CD4-positive, alpha-beta T cell treated with Interleukin-17A for 1 hour (primary cell): Measurements from ENCODE around the gene AGBL3.
"Not testable (repeated sequence)": the region's sequence is repeated elsewhere in the genome, so short reads cannot be mapped to it uniquely, and the experiment has no call there.

Experiments
- DNase-seq: peaks from one replicate; pipeline ENCODE4 v3.0.0-alpha.2; 2020

AGBL3 gene

DNA sequence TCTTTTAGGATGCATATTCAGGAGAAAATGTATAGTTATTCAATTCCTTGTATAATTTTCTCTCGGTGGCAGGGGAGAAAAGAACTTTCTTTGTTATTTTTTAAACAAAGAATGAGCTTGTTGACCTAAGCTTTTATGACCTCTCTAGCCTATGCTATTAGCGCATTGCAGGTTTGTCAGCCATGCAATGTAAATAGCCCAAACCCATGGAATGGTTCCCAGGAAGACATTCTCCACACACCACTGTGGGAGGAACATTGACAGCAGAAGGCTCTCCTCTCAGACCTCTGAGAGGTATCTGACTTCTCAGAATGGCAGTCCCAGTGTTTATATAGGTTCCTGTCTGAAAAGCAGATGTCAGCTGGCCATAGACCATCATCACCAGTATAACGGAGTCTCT is 19.6 kb upstream of the AGBL3 start:
- no peak for DNase-seq

DNA sequence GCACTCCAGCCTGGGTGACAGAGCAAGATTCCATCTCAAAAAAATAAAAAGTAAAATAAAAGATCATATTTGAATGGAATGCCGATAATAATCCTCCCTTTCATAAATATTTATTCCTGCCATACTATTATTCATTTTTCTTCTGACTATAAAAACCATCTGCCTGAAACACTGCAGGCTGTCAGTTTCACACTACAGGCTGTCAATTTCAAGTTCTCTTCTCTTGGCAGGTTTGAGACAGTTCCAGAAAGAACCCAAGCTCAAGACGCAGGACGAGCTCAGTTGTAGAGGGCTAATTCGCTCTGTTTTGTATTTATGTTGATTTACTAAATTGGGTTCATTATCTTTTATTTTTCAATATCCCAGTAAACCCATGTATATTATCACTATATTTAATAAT is 18.2 kb upstream of the AGBL3 start:
- DNase-seq, result no peak

DNA sequence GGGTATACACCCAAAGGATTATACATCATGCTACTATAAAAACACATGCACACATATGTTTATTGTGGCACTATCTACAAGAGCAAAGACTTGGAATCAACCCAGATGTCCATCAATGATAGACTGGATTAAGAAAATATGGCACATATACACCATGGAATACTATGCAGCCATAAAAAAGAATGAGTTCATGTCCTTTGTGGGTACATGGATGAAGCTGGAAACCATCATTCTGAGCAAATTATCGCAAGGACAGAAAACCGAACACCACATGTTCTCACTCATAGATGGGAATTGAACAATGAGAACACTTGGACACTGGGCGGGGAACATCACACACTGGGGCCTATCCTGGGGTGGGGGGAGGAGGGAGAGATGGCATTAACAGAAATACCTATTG is 4.7 kb upstream of the AGBL3 start:
- DNase-seq, result not testable (repeated sequence)

DNA sequence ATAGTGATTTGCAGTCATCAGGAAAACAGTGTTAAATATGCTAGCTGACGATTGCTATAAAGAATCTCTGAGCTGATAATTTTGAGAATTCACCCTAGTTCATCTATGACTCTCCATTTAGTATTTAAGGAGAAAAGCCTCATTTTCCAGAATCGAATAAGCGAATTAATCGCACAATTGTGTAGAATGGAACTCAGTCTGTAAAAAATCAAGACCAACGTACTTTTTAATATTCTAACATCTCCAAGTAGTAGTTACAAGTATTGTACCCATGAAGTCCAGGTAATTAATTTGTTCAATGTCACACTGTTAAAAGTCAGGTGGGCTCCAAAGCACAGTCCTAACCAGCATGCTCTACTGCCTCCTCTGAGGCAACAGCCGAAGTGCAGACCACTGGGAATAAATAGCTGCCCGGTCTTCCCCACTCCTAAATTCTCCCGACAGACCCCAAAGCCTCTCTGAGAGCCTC is 380 bp upstream of the AGBL3 start:
- DNase-seq, result no peak

DNA sequence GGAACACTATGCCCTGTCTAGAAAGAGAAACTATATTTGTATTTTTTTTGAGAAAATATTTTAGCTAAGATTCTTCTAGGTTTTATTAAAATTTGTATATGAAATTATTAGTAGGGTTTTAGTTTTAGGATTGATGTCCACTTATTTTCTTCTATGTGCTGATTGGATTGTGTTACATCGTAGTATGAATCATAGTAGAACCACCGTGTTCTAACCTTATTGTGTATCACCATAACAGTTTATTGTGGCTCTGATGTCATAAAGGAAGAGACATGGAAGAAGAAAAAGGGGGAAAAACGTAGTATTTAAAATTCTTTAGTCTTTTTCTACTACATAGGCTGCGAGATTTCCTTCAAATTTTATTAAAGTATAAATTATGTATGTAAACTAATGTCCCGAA is 1.9 kb downstream of the AGBL3 start:
- DNase-seq, result no peak

DNA sequence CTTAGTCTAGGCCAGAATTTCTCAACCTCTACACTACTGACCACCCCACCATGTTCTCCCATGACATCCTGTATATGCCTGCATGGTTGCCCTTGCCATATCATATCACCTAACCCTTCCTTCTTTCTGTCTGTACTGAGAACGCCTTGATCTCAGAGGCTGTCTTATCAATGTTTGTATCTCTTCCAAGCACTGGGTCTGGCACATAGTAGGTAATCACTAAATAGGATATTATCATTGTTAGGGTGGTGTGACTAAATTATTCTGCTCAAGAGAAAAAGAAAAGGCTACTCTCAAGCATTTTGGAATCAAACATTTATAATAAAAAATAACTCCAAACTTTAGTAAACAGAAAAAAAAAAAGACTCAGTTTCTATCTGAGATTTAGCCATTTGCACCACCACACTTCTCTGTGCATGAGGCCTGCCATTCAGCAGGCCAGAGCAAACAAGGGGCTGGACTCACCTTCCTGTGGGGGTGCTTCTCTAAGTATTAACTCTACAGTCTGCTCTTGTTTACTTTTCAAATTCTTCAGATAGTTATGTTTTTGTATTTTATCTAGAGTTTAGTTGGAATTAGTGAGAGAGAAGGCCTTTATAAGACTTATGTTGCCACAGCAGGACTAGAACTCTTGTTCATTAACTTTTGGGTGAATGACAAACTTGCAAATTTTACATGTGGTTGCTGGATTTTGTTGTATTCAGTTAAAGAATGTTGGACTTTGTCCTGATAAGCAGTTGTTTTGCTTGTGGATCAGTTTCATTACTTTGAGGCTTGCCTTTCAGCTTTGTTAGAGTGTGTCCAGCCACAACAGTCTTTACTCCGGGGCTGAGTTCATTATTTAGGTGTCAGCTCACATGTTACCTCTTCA is 5.4 kb downstream of the AGBL3 start:
- DNase-seq, result no peak

DNA sequence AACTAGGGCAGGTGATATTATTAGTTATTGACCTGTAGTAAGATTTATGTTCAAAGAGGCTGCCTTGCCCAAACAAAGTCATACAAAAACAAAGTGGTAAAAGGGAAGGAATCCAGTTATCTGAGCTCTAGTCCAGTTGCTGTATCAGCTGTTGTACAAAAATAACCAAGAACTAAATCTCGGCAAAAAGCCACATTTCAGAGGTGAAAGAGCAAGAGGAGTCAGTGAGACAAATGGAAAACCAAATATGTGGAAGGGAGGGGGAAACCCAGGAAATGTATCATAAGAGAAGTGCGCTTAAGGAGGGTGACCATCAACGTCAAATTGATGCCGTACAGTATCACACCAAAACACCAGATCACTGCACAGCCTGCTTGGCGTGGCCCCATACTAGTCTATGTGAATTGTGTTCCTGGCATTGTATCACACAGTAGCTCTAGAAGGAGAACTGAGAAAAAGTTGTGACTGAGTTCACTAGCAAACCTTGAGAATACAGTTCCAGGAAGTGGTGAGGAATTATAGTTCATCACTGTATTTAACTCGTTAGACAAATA is 6.4 kb downstream of the AGBL3 start:
- peak; percentile 18 for DNase-seq

DNA sequence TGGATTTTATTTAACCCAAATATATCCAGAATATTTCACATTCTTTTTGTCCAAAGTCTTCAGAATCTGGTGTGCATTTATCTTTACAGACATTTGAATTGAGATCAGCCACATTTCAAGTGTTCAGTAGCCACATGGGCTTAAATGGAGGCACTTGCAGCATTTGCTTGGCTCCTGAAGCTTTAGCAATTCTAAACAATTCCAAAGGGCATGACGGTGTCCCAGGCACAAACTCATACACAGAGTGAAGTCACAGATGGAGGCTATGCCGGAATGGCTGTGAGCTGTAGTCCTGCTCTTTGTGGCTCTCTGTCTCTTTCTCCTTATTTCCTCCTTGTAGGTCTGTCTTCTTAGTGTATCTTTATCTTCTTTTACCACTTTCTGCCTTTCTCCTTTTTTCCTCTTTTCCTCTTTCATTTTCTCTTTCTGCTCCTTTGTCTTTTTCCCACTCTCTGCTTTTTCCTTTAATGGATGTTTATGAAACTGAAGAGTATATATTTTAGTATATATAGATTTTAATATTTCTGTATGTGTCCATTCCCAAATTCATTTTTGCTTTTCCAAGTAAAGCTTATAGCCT is 7.7 kb downstream of the AGBL3 start:
- DNase-seq, result no peak

DNA sequence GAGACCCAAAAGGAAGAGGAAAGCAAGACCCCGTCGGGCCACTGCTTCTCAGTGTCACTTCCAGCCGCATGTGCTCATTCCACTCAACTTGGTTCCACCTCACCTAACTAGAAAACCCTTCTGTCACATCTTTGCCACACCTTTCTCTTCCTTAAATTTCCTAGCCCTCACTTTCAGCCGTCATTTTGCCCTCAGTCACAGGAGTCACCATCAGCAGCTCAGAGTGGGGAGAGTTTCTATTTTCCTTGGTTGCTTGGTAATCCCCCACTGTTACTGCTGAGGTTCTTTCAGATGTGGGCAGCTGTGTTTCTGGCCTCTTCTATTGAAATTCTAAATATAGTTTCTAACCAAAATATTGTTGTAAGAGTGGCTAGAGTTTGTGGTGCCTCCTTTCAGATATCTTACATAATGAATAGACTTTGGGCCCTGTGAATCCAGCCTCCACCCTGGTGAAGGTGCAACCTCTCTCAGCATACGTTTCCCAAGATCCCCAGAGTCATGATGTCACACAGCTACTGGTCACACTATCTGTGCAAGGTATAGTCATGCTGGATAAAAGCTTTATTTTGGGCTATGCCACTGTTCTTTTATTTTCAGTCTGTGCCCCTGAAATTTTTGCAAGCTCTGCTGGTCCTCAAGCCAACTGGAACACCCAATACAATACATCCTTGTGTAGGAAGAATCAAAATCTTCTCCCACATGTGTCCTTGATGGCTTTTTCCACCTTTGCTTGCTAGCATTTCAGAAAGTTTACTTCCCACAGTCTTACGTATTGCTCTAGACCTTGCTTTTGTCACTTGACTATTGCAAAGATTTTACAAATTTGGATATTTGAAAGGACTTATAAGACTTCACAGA is 9.2 kb downstream of the AGBL3 start:
- DNase-seq, result peak; percentile 53

DNA sequence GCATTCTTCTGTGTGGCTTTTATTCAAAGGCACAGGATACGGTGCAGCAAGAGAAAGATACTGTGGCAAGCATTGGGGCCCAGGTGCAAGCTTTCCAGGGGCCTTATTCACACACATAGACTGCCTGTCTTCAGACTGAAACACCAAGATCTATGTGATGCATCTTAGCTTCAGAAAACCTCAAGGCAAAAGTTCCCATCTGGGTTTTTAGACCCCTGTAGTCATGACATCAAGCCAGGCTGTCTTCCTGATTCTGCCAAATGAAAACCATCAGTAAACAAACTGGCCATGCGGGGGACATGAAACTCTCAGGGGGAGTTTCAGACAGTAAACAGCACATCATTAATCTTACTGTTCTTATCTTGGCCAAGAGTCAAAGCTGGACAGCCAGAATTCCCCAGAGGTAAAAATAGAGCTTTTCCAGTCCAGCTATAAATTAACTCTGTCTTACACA is 9.8 kb downstream of the AGBL3 start:
- DNase-seq, result peak; percentile 22

DNA sequence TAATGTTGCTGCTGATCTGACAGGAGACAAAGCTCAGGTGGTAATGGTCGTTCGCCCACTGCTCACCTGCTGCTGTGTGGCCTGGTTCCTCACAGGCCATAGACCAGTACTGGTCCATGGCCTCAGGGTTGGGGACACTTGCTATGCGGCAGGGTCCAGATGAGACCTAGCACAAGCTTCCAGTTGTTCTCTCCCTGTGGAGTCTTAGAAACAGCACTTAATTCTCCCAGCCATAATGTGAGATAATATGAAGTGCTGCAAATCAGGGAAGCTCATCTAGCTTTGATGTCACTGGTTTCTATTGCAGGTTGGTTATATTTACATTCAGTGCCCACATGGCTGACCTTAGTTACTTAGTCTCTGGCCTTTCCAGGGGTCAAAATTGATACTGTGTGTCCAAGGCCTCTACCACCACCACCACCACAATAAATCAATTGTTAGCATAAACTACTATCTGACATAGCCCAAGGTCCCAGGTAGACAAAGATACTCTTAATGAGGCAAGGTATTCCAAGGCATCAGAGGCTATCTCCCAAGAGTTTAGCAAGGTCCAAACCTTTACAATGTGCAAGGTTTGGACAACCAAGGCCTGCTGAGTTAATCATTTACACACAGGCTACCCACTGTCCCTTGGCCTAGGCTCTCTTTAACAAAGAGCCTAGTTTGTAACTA is 11.0 kb downstream of the AGBL3 start:
- no peak for DNase-seq

DNA sequence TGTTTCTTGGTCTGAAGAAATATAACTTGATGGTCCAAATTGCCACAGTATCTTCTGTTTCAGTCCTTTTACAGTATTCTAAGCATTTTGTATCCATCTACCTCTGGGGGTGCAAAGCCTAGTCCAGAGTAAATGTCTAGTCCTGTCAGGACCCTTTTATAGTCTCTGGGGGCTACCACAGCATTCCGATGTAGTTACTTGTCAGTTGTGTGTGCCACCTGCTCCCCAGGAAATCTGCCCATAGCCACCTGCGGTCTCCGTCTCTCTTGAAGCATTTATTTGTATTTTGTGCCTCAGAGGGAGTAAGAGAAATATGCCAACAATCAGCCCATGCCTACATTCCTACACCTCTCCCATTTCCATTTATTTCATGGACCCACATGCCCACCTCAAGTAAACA is 12.8 kb downstream of the AGBL3 start:
- no peak for DNase-seq

DNA sequence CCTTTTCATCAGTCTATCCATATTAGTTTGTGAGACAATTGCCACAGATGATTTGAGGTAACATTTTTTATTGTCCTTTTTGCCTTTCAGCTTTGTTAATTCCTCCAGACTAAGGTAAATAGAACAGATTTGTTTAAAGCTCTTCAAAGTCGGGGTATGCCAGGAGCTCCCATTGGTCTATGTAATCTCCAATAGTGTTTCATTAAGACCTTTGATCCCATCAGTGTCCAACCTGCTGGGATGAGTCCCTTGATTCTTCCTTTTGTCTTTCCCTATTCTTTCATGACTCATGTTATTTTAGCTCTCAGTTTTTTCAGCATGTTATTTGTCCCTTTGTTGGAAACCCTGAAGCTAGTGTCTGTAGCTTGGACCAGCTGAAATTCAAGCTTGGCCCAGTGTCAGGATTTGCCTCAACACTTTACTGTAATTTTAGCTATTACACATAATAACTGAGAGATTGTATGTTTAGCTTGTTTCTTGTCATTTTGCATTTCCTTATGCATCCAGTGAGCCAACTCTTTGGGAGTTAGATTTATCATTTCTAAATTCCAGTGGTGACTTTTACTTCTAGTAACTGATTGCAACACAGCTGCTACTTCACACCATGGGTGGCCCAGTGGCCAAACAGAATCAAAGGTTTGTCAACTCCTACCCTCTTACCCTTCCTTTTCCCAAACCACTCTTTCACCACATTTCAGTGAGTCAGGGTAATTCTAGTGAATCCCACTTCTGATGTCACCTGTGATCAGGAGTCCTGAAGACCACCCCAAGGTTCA is 15.3 kb downstream of the AGBL3 start:
- DNase-seq, result no peak

DNA sequence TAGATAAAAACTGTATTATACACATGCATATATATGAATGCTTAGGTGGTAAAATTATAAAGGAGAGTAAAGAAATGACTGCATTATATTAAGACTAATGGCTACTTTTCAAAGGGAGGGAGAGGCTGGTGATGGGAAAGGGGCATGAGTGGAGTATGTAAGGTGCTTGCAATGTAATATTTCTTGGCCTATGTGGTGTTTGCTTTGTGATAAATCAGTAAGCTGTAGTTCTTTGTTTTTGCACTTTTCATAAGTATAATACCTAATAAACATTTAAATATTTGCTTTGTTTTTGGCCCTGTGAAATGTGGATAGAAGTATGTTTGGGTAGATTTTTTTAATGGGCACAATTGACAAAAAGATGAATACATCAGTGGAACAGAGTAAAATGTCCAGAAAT is 25.9 kb downstream of the AGBL3 start:
- DNase-seq, result no peak

DNA sequence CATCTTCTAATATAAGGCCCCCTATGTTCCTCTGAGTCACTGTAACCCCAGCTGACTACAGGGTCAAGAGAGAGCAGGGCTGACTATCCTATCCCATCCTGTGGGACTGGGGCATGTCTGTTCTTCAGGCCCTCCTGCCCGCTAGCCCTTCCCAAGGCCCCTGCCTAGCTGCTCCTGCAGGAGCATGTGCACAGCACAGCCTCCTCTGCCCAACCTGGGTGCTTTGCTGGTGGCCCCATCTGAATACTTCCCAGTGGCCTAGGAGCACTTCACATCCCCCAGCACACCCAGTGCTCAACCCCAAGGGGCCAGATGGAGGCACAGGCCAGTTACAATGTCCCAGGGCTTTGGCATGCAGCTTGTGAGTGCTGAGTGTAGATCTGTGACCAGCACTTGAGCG is 37.3 kb downstream of the AGBL3 start:
- no peak for DNase-seq

DNA sequence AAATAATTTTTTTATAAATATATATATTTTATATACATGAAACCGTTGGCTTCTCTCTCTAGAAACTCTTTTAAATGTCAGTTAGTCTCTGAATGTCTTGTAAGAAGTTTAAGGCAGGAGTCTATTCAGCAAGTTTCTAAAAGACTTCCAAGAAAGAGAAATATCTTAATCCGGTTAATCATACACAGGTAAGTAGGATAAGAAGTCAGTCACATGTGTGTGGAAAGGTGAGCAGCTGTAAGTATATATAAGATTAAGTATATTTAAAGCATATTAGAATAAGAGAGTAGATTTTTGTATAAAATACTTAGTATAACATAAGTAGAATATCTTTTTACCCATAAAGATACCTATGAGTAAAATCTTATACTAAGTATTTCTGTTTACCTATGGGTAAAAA is 48.9 kb downstream of the AGBL3 start:
- DNase-seq, result no peak

DNA sequence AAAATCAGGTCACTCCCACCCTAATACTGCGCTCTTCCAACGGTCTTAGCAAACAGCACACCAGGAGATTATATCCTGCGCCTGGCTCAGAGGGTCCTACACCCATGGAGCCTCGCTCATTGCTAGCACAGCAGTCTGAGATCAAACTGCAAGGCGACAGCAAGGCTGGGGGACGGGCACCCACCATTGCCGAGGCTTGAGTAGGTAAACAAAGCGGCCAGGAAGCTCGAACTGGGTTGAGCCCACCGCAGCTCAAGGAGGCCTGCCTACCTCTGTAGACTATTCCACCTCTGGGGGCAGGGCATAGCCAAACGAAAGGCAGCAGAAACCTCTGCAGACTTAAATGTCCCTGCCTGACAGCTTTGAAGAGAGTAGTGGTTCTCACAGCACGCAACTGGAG is 80.7 kb downstream of the AGBL3 start:
- DNase-seq, result not testable (repeated sequence)

DNA sequence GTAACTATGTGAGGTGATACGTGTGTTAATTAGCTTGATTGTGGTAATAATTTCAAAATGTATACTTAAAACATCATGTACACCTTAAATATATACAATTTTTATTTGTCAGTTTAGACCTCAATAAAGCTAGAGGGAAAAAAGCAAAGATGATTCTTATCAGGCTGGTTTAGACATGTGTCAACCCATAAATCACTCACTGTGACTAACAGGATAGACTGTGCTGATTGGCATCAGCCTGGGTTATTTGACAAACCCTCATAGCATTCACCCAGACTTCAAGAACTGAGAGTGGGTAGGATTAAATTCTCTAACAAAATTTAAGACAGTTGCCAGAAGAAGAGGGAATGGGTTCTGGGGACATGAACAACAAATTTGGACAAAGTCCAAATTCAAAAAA is 87.8 kb downstream of the AGBL3 start:
- DNase-seq, result no peak

DNA sequence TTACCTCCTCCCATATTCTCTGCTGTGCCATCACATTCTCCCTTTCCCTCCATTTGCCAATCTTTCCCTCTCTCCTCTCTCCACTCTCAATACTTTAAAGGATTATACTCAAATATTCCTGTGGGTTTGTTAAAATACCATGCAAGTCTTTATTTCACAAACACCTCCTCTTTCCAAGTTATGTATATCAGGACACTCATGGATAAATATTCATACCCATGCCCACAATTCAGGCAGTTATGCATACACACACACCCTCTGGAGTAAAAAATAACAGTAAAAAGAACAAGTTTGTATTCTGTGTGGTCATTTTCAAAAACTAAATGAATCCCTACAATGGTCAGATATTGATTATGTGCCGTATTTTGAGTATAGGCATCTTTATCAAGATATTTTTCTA is 88.2 kb downstream of the AGBL3 start:
- DNase-seq, result no peak

DNA sequence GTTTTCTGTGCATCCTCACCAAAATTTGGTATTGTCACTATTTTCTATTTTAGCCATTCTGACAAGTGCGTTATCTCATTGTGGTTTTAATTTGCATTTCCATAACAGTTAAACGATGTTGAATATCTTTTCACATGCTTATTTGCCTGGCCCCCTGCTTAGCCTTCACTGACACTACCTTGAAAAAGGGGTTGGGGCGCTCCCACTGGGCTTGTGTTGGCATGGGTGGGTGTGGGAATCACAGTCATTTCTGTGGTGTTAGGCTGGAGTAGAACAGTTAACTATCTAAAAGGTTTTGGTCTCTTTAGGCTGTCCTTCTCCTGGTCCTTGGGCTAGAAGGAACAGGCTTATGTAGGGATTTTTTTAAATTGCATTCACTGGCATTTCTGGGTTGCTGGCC is 89.4 kb downstream of the AGBL3 start:
- DNase-seq, result no peak

DNA sequence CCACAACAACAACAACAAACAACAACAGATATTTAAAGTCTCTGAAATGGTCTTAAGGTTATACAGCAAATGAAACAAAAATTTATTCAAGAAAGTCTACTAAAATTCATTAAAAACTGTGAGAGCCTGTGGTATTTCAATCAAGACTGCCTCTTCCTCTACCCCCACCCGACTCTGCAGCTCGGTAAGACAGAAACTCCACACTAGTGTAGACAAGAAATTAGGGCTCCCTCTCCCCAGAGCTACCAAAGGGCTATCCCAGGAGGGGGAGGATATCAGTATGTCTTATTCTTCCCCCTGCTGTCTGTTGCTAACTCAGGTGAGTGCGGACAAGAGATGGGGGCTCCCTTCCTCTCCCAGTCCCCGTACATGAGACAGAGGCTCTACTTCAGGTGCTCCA is 90.6 kb downstream of the AGBL3 start:
- no peak for DNase-seq

DNA sequence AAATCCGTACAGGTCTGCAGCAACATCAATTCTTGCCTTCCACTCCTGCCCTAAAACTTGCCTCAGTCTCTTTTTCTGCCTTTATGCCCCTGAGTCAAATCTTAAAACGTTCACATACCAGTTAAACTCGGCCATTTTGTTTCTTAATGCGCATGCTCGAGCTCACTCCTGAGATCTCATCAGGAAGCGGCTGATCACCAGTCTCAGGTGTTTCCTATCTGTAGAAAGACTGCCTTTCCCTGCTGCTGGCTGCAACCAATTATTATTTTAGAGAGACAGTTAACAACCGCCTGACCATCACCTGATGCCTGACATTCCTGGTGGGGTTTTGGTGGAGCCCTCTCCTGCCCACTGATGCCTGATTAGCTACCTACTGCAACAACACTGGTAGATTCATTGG is 91.3 kb downstream of the AGBL3 start:
- no peak for DNase-seq
